IPS-20b (cell line): ENCODE measurements around the gene TAS1R3.

Source experiments
- H3K27ac ChIP-seq: one replicate; pipeline ENCODE4 v1.5.1; 2013; ENCODE audit warnings: low read length
- H3K27me3 ChIP-seq: 2 replicates; pipeline ENCODE4 v1.6.1; 2013; ENCODE audit warnings: mild to moderate bottlenecking, low read length, inconsistent platforms; ENCODE audit not compliant: insufficient read depth
- H3K36me3 ChIP-seq: 2 replicates; pipeline ENCODE4 v1.6.1; 2013; ENCODE audit warnings: low read depth, mild to moderate bottlenecking, inconsistent platforms, low read length, moderate library complexity; ENCODE audit not compliant: insufficient read depth
- H3K4me1 ChIP-seq: 2 replicates; pipeline ENCODE4 v1.6.1; 2013; ENCODE audit warnings: mild to moderate bottlenecking, control low read depth, inconsistent platforms, low read length, moderate library complexity; ENCODE audit not compliant: insufficient read depth
- H3K4me3 ChIP-seq: 2 replicates; pipeline ENCODE4 v1.5.1; 2013; ENCODE audit warnings: mild to moderate bottlenecking, low read length, inconsistent platforms
- H3K9ac ChIP-seq: 2 replicates; pipeline ENCODE4 v1.6.1; 2013; ENCODE audit warnings: low read depth, mild to moderate bottlenecking, inconsistent platforms, low read length, moderate library complexity
- H3K9me3 ChIP-seq: 2 replicates; pipeline ENCODE4 v1.6.1; 2013; ENCODE audit warnings: mild to moderate bottlenecking, low read depth, low read length, inconsistent platforms; ENCODE audit not compliant: insufficient read depth

Gene TAS1R3

GRCh38 chr1:1341549-1342021, 10.5 kb downstream of the TAS1R3 start:
- H3K27me3 ChIP-seq, result no peaks in the 10 kb centered on the region
- no peaks in the 10 kb centered on the region for H3K4me1 ChIP-seq
- no peak overlapping the region for H3K4me3 ChIP-seq
- H3K27ac ChIP-seq, result no peak overlapping the region
- H3K9me3 ChIP-seq, result no peaks in the 10 kb centered on the region
- peaks cover 20% of the 10 kb centered on the region for H3K36me3 ChIP-seq
- H3K9ac ChIP-seq, result no peak overlapping the region

DNA sequence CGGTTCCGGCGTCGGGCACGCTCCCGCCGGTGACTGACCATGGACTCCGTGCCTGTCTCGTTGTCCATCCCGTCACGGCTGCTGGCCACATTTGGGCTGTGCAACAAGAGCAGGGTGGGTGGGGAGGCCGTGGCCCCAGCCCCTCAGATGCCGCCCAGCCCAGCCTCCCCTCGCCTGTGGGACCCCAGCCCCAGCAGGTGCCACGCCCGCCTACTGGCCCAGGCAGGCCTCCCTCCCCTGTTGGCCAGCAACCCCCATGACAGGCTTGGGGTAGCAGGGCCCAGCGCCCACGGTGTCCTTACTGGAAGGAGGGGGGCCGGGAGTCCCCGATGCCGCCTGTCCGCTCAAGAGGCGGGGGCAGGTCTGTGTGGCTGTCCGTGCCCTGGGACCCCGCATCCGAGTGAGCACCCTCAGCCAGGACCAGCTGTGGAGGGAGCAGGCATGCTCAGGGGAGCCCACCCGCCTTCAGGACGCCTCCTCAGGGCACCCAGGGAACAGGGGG, 11.0 kb downstream of the TAS1R3 start:
- Histone ChIP-seq H3K9me3 (no peaks in the 10 kb centered on the region), H3K27me3 (no peaks in the 10 kb centered on the region), H3K36me3 (peaks cover 19% of the 10 kb centered on the region), H3K4me1 (no peaks in the 10 kb centered on the region), H3K27ac (no peak overlapping the region), H3K4me3 (no peak overlapping the region), H3K9ac (no peak overlapping the region)

DNA sequence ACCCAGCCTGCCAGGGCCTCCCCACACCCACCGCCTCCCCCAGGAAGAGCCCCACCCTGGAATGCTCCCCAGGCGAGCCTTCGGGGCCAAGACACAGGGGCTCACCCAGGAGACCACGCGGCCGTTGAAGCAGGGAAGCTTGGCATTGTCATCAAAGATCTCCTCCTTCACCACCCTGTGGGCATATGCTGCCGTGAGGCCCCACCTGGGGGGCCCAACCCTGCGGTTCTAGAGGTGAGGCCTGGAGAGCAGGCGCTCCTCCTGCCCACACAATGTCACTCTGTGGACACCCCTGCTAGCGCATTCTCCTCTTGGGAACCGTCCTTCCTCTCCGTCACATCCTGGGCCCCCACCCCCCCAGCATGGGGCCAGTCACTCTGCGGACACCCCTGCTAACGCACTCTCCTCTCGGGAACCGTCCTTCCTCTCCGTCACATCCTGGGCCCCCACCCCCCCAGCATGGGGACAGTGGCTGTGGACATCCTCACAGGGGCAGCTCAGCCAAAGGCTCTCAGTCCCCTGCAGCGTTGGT, 11.6 kb downstream of the TAS1R3 start:
- Histone ChIP-seq H3K4me3 (no peak overlapping the region), H3K9me3 (no peaks in the 10 kb centered on the region), H3K27me3 (no peaks in the 10 kb centered on the region), H3K36me3 (peaks cover 14% of the 10 kb centered on the region), H3K9ac (no peak overlapping the region), H3K27ac (no peak overlapping the region), H3K4me1 (no peaks in the 10 kb centered on the region; the same call in 1 of the 2 replicates)

- no peaks in the 10 kb centered on the region; the same call in 1 of the 2 replicates for H3K4me1 ChIP-seq
Measured at GRCh38 chr1:1343811-1344421, 12.8 kb downstream of the TAS1R3 start.

GRCh38 chr1:1344655-1345361, 13.7 kb downstream of the TAS1R3 start:
- no peak overlapping the region for H3K9ac ChIP-seq
- H3K27ac ChIP-seq, result no peak overlapping the region
- H3K27me3 ChIP-seq, result no peaks in the 10 kb centered on the region
- no peaks in the 10 kb centered on the region; the same call in 1 of the 2 replicates for H3K4me1 ChIP-seq
- peaks cover 14% of the 10 kb centered on the region for H3K36me3 ChIP-seq
- no peak overlapping the region for H3K4me3 ChIP-seq
- no peaks in the 10 kb centered on the region for H3K9me3 ChIP-seq

More at GRCh38 chr1:1343811-1344421, 12.8 kb downstream of the TAS1R3 start:
- Histone ChIP-seq H3K27ac (no peak overlapping the region), H3K9me3 (no peaks in the 10 kb centered on the region), H3K27me3 (no peaks in the 10 kb centered on the region), H3K9ac (no peak overlapping the region), H3K4me3 (no peak overlapping the region), H3K36me3 (peaks cover 14% of the 10 kb centered on the region)

GRCh38 chr1:1345384-1345783, 14.3 kb downstream of the TAS1R3 start:
- Histone ChIP-seq H3K4me1 (no peaks in the 10 kb centered on the region; the same call in 1 of the 2 replicates), H3K27ac (no peak overlapping the region), H3K27me3 (no peaks in the 10 kb centered on the region), H3K9me3 (no peaks in the 10 kb centered on the region), H3K36me3 (peaks cover 11% of the 10 kb centered on the region), H3K4me3 (no peak overlapping the region), H3K9ac (no peak overlapping the region)

GRCh38 chr1:1345860-1346500, 14.9 kb downstream of the TAS1R3 start:
- H3K9ac ChIP-seq, result no peak overlapping the region

GRCh38 chr1:1346501-1346890, 15.4 kb downstream of the TAS1R3 start:
- H3K4me1 ChIP-seq, result no peaks in the 10 kb centered on the region; the same call in 1 of the 2 replicates
- no peaks in the 10 kb centered on the region for H3K9me3 ChIP-seq
- H3K27me3 ChIP-seq, result no peaks in the 10 kb centered on the region
- no peak overlapping the region for H3K27ac ChIP-seq
- H3K36me3 ChIP-seq, result peaks cover under 1% of the 10 kb centered on the region; the same call in 1 of the 2 replicates
- H3K4me3 ChIP-seq, result no peak overlapping the region
- H3K9ac ChIP-seq, result no peak overlapping the region

More at GRCh38 chr1:1345860-1346500, 14.9 kb downstream of the TAS1R3 start:
- no peaks in the 10 kb centered on the region for H3K27me3 ChIP-seq
- peaks cover 5% of the 10 kb centered on the region for H3K36me3 ChIP-seq
- no peaks in the 10 kb centered on the region; the same call in 1 of the 2 replicates for H3K4me1 ChIP-seq
- H3K27ac ChIP-seq, result no peak overlapping the region
- no peaks in the 10 kb centered on the region for H3K9me3 ChIP-seq
- H3K4me3 ChIP-seq, result no peak overlapping the region

- H3K4me3 ChIP-seq, result peak overlapping the region; percentile 69; the same call in 1 of the 2 replicates
- H3K27me3 ChIP-seq, result no peaks in the 10 kb centered on the region
- no peak overlapping the region for H3K9ac ChIP-seq
- no peaks in the 10 kb centered on the region for H3K9me3 ChIP-seq
- H3K36me3 ChIP-seq, result no peaks in the 10 kb centered on the region
- no peaks in the 10 kb centered on the region; the same call in 1 of the 2 replicates for H3K4me1 ChIP-seq
- no peak overlapping the region for H3K27ac ChIP-seq
Measured at GRCh38 chr1:1347026-1347595, 16.0 kb downstream of the TAS1R3 start.

GRCh38 chr1:1347663-1348419, 16.8 kb downstream of the TAS1R3 start:
- peak overlapping the region; percentile 61 for H3K9ac ChIP-seq

More at GRCh38 chr1:1347663-1348419, 16.8 kb downstream of the TAS1R3 start:
- H3K4me1 ChIP-seq, result no peaks in the 10 kb centered on the region; the same call in 1 of the 2 replicates
- H3K36me3 ChIP-seq, result no peaks in the 10 kb centered on the region
- H3K4me3 ChIP-seq, result peak overlapping the region; percentile 69
- no peak overlapping the region for H3K27ac ChIP-seq
- H3K9me3 ChIP-seq, result no peaks in the 10 kb centered on the region
- 0 out of 2 replicates have a peak, but pooled peaks cover under 1% of the 10 kb centered on the region for H3K27me3 ChIP-seq
